GM18861 (cell line): ENCODE measurements around the gene PHKB.
"Not testable (repeated sequence)": the region's sequence is repeated elsewhere in the genome, so short reads cannot be mapped to it uniquely, and the experiment has no call there.

Source experiments
- ATAC-seq: cut with Tn5 transposase; IDR thresholded peaks from one replicate; pipeline ENCODE4 v1.9.1; 2021; ENCODE audit not compliant: unreplicated experiment

PHKB gene

GRCh38 chr16:47657977-47658376 is 196.8 kb downstream of the PHKB start:
- ATAC-seq: no peak

GRCh38 chr16:47660540-47660939 is 199.4 kb downstream of the PHKB start:
- no peak for ATAC-seq

- no peak for ATAC-seq
These were observed 203.7 kb downstream of the PHKB start for GRCh38 chr16:47664653-47665325.

GRCh38 chr16:47666434-47666833 is 205.3 kb downstream of the PHKB start:
- no peak for ATAC-seq

DNA sequence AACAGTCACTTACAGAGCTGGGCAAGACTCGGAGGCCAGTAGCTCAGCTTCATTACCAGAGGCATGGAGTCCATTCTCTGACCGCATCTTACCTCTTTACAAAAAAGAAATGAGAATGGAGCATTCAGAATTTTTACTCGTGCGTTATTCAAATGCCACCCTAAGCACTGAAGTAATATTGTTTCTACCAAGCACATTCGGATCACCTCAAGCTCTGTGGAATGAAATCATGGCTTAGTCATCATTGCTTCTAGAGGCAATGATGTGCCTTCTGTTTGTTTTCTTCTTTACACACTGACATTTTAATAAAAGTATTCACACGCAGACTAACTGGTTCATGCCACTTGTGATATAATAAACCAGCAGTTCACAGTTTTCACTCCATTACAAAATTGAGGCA is 206.8 kb downstream of the PHKB start:
- ATAC-seq: no peak

DNA sequence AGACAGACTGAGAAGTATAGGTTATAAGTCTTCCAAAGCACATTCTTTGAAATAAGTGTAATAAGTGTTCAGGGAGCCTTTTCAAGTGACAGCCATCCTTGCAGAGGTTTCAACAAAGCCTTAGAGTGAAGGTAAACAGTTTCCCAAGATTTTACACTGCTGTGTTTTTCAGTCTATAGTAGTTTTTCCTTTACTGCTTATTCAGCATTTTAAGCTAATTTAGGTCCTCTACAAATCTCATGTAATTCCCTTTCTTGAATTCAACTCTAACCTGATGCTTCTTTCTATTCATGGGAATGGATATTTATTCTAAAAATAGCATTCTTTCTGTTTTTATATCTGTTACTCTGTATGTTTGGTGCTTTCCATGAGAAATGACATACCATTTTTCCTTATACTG is 211.3 kb downstream of the PHKB start:
- no peak for ATAC-seq

DNA sequence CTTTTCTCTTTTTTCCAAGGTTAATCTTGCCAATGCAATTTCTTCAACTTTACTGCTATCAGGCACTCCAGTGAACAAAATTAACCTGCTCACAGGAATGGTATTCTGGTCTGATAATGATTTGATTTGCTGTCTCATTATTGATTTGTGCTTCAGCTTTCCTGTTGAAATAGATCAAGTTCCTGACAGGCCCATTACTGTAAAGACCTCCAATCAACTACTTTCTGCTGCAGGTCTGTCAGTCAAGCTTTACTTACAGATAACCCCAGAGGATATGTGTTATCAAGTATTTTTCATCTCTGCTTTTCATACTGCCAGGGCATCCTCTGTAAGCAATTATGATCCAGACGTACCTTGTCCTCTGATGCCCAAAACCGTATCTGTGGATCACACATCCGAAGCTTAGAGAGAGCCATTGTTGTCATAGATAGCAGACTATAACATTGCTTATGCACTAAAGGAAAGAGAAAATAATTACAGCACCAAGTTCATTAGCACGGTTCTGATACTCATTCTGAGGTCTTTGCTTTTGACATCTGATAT is 215.6 kb downstream of the PHKB start:
- no peak for ATAC-seq

DNA sequence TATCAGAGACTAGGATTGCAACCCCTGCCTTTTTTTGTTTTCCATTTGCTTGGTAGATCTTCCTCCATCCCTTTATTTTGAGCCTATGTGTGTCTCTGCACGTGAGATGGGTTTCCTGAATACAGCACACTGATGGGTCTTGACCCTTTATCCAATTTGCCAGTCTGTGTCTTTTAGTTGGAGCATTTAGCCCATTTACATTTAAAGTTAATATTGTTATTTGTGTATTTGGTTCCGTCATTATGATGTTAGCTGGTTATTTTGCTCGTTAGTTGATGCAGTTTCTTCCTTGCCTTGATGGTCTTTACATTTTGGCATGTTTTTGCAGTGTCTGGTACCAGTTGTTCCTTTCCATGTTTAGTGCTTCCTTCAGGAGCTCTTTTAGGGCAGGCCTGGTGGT is 220.4 kb downstream of the PHKB start:
- not testable (repeated sequence) for ATAC-seq

- no peak for ATAC-seq
These were observed 226.6 kb downstream of the PHKB start for GRCh38 chr16:47687694-47688093.

GRCh38 chr16:47693226-47693625 is 232.1 kb downstream of the PHKB start:
- no peak for ATAC-seq

DNA sequence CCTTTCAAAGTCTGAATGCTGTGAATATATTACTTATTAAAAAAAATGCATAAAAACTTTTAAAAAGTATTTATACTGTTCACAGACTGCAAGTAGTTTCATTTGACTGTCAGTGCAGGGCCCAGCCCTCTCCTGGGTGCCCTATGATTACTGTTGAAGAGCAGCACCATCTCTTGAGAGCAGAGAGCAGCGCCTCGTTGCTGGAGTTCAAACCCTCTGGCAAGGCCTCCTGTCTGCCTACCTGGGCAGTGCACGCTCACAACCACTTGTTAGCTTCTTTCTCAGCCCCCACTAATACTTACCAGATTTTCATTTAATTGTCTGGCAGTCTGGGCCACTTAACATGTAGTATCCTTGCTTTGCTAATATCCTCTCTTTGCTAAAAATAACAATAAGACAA is 233.4 kb downstream of the PHKB start:
- ATAC-seq: no peak

- ATAC-seq: no peak
These were observed 234.6 kb downstream of the PHKB start for GRCh38 chr16:47695756-47696155.

GRCh38 chr16:47697826-47698225 is 236.7 kb downstream of the PHKB start:
- ATAC-seq: no peak

GRCh38 chr16:47699106-47699505 is 238.0 kb downstream of the PHKB start:
- no peak for ATAC-seq

GRCh38 chr16:47700857-47701587 is 239.9 kb downstream of the PHKB start:
- ATAC-seq: no peak

DNA sequence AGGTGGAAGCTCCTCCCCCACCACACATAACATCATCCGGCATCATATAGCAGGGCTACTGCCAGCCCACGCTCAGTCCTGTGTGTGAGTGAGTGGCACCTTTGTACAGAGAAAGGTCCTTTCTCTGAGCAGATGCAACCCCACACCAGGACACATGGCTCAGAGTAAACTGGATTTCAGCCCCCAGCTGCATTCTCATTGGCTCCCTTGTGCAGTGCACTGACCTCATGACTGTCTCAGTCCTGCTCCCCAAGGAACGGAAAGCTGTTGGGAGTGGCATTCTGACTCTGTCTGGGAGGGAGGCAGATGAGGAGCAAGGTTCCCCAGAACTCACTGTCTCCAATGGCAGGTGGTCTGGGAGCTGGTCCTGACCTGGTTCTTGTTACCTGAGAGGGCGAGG is 244.1 kb downstream of the PHKB start:
- ATAC-seq: no peak

DNA sequence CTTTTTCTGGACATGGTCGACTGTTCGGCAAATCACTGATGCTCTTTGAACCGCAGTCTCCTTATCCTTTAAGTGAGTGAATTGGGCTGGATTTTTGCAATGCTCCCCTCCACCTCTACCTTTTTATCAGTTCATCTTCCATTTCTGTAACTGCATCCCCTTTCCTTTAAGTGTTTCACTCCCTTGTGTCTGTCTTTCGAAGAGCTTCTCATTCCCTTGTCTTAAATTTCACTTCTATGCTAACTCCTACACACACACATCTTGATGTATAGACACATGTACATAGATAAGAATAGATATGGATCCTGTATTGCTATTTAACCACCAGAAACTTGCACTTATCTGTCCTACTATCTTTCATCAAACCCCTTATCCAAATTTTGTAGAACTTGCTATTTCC is 250.7 kb downstream of the PHKB start:
- ATAC-seq: no peak

DNA sequence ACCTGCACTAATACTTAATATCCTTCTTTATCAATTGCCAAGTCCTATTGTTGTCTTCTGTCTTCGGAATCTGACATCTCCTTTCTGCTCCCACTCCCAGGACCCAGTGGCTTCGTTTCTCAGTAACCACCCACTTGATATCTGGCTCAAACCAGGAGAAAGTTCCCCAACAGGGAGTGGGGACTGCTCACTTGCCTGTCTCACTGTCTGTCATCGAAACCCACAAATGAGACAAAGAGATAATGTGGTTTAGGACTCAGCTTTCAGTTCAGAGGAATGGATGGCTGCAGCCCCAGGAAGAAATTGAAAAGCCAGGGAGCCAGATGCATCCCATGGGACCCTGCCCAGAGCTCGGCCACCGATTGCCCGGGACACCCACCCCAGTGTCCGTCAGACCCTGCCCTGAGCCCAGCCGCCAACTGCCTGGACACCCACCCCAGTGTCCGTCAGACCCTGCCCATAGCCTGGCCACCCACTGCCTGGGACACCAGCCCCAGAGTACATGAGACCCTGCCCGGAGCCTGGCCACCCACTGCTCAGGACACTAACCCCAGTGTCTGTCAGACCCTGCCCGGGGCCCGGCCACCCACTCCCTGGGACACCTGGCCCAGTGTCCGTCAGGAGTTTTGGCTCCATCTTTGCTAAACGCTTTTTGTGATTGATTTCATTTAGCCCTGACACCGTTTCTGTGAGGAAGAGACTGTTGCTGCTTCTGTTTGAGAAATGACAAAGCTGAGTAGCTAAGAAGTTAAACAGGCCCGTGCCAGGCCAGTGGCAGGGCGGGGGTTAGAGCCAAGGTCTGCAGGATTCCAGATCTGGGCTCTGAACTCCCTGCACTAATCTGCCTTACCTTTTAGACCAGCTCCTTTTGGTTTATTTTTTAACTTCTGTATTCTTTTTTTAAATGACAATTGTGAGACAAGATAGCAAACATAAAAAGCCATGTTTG is 251.4 kb downstream of the PHKB start:
- ATAC-seq: peak; percentile 9

- peak; percentile 88 for ATAC-seq
These were observed 252.1 kb downstream of the PHKB start for GRCh38 chr16:47713225-47713595.

- ATAC-seq: no peak
These were observed 254.4 kb downstream of the PHKB start for GRCh38 chr16:47715442-47716083.

DNA sequence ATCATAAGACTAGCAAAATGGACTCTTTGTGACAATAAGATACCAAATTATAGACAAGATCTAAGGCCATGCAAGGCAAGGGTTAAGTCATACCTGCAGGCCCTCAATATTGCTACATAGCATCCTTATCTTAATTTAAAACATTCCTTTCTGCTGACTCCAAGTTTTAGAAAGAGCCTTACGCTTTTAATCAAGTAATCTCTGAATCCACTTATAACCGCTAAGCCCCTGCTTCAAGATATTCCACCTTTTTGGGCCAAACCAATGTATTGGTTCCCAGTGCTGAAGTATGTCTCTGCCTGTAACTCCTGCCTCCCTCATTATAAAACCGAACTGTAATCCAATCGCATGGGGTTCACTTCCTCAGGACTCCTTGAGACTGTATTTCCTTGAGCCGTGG is 255.4 kb downstream of the PHKB start:
- ATAC-seq: no peak
